ENCODE measurements around the gene ACACA. TPM values are rescaled to one million over a fixed set of nuclear protein-coding genes. Genes with fewer than 3 reads are reported as not detected.
"Not testable (repeated sequence)": the region's sequence is repeated elsewhere in the genome, so short reads cannot be mapped to it uniquely, and the experiment has no call there.

The ACACA gene
- total and polyA plus RNA-seq, 2 donors from 2014 or later = 13.8 to 34.9 TPM

DNA sequence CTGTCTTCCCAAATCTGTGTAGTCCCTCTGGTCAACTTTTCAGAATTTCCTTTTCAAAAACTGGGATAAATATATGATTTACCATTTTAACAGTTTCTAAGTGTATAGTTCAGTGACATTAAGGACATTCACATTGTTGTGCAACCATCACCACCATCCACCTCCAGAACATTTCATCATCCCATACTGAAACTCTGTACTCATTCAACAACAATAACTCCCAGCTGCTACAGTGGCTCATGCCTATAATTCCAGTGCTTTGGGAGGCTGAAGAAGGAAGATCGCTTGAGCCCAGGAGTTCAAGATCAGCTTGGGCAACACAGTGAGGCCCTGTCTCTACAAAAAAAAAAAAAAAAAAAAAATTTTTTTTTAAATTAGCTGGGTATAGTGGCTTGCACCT is 326.9 kb downstream of the ACACA start:
- DNase-seq (no peak), FAIRE-seq (no peak)
- Histone ChIP-seq H3K36me3 (ENCODE audit: control insufficient read depth in 2 of 3, insufficient read depth in 3 of 3, low read length in 3 of 3) (no peaks in the 10 kb centered on the region), H3K27ac (ENCODE audit: low read depth in 2 of 2, low read length in 2 of 2) (no peak overlapping the region), H3K9ac (ENCODE audit: low read length in 3 of 3) (no peak overlapping the region), H3K4me3 (ENCODE audit: low read length in 3 of 3) (no peak overlapping the region), H3K4me1 (ENCODE audit: control insufficient read depth in 2 of 3, insufficient read depth in 2 of 3, low read depth in 1 of 3, low read length in 3 of 3) (no peaks in the 10 kb centered on the region), H3K27me3 (ENCODE audit: control insufficient read depth, insufficient read depth, low read length) (no peaks in the 10 kb centered on the region), H3K9me3 (ENCODE audit: control insufficient read depth in 2 of 3, insufficient read depth in 1 of 3, low read length in 3 of 3) (no peaks in the 10 kb centered on the region)
- intact Hi-C loops (cut with DNase I) = no loop called here
- TF ChIP-seq, protein P1, sequence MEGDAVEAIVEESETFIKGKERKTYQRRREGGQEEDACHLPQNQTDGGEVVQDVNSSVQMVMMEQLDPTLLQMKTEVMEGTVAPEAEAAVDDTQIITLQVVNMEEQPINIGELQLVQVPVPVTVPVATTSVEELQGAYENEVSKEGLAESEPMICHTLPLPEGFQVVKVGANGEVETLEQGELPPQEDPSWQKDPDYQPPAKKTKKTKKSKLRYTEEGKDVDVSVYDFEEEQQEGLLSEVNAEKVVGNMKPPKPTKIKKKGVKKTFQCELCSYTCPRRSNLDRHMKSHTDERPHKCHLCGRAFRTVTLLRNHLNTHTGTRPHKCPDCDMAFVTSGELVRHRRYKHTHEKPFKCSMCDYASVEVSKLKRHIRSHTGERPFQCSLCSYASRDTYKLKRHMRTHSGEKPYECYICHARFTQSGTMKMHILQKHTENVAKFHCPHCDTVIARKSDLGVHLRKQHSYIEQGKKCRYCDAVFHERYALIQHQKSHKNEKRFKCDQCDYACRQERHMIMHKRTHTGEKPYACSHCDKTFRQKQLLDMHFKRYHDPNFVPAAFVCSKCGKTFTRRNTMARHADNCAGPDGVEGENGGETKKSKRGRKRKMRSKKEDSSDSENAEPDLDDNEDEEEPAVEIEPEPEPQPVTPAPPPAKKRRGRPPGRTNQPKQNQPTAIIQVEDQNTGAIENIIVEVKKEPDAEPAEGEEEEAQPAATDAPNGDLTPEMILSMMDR (IDR thresholded peaks at IDR 0.05; ENCODE audit: borderline replicate concordance, extremely low read depth, insufficient read depth) = no peak

DNA sequence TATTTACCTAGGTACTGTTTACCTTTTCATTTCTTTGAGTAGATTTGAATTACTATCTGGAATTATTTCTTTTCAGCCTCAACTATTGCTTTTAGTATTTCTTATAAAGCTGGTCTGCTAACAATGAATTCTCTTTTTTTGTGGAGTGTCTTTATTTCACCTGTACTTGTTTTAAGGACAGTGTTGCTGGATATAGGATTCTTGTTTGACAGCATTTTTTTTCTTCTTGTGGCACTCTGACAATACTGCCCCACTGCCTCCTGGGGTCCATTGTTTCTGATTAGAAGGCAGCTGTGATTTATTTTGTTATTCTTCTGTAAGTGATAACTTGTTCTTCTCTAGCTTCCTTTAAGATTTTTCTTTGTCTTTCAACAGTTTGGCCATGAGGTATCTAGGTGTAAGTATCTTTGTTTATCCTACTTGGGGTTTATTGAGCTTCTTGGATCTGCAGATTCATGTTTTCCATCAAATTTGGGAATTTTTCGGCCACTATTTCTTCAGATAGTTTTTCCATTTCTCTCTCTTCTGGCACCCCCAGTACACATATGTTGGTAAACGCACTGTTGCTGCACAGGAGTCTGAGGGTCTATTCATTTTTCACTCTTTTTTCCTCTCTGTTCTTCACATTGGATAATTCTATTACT is 327.4 kb downstream of the ACACA start:
- TF ChIP-seq, protein P1 (IDR thresholded peaks at IDR 0.05; ENCODE audit: borderline replicate concordance, extremely low read depth, insufficient read depth) = no peak
- Histone ChIP-seq H3K27ac (ENCODE audit: low read depth in 2 of 2, low read length in 2 of 2) (no peak overlapping the region), H3K9ac (ENCODE audit: low read length in 3 of 3) (no peak overlapping the region), H3K4me3 (ENCODE audit: low read length in 3 of 3) (no peak overlapping the region), H3K9me3 (ENCODE audit: control insufficient read depth in 2 of 3, insufficient read depth in 1 of 3, low read length in 3 of 3) (no peaks in the 10 kb centered on the region), H3K27me3 (ENCODE audit: control insufficient read depth, insufficient read depth, low read length) (no peaks in the 10 kb centered on the region), H3K36me3 (ENCODE audit: control insufficient read depth in 2 of 3, insufficient read depth in 3 of 3, low read length in 3 of 3) (no peaks in the 10 kb centered on the region), H3K4me1 (ENCODE audit: control insufficient read depth in 2 of 3, insufficient read depth in 2 of 3, low read depth in 1 of 3, low read length in 3 of 3) (no peaks in the 10 kb centered on the region)
- intact Hi-C loops (cut with DNase I) = no loop called here
- FAIRE-seq (no peak), DNase-seq (no peak)

DNA sequence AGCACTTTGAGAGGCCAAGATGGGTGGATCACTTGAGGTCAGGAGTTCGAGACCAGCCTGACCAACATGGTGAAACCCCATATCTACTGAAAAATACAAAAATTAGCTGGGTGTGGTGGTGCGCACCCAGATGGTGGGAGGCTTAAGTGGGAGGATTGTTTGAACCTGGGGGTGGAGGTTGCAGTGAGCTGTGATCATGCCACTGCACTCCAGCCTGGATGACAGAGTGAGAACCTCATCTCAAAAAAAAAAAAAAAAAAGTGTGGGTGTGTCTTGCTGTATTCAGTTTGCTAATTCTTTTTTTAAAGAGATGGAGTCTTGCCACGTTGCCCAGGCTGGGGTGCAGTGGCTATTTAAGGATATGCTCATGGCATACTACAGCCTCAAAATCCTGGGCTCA is 333.2 kb downstream of the ACACA start:
- H3K9me3 ChIP-seq (ENCODE audit: control insufficient read depth in 2 of 3, insufficient read depth in 1 of 3, low read length in 3 of 3); H3K27ac ChIP-seq (ENCODE audit: low read depth in 2 of 2, low read length in 2 of 2); H3K4me1 ChIP-seq (ENCODE audit: control insufficient read depth in 2 of 3, insufficient read depth in 2 of 3, low read depth in 1 of 3, low read length in 3 of 3); FAIRE-seq; intact Hi-C loops (cut with DNase I); H3K36me3 ChIP-seq (ENCODE audit: control insufficient read depth in 2 of 3, insufficient read depth in 3 of 3, low read length in 3 of 3); DNase-seq; H3K9ac ChIP-seq (ENCODE audit: low read length in 3 of 3); H3K4me3 ChIP-seq (ENCODE audit: low read length in 3 of 3); H3K27me3 ChIP-seq (ENCODE audit: control insufficient read depth, insufficient read depth, low read length): not testable (repeated sequence)

DNA sequence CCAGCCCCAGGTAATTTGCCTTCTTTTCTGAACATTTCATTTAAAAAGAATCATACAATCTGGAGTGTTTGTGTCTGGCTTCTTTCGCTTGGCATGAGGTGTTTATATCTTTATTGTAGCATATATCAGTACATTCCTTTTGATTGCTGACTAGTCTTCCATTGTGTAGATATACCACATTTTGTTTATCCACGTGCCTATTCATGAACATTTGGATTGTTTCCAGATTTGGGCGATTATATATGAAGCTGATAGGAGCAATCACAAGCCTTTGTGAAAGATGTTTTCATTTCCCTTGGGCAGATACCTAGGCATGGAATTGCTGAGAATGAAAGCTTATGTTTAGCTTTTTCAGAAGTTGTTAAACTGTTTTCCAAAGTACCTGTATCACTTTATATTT is 337.5 kb downstream of the ACACA start:
- Histone ChIP-seq H3K4me3 (ENCODE audit: low read length in 3 of 3) (no peak overlapping the region), H3K4me1 (ENCODE audit: control insufficient read depth in 2 of 3, insufficient read depth in 2 of 3, low read depth in 1 of 3, low read length in 3 of 3) (peaks cover 0 to 9% (median 8%) of the 10 kb centered on the region in 3 donors), H3K27ac (ENCODE audit: low read depth in 2 of 2, low read length in 2 of 2) (no peak overlapping the region), H3K36me3 (ENCODE audit: control insufficient read depth in 2 of 3, insufficient read depth in 3 of 3, low read length in 3 of 3) (no peaks in the 10 kb centered on the region), H3K9ac (ENCODE audit: low read length in 3 of 3) (no peak overlapping the region), H3K27me3 (ENCODE audit: control insufficient read depth, insufficient read depth, low read length) (no peaks in the 10 kb centered on the region), H3K9me3 (ENCODE audit: control insufficient read depth in 2 of 3, insufficient read depth in 1 of 3, low read length in 3 of 3) (no peaks in the 10 kb centered on the region)
- intact Hi-C loops (cut with DNase I) = no loop called here
- DNase-seq (no peak), FAIRE-seq (no peak)
- TF ChIP-seq, protein P1 (IDR thresholded peaks at IDR 0.05; ENCODE audit: borderline replicate concordance, extremely low read depth, insufficient read depth) = no peak

Measured in kidney (tissue), 14 donors.